ENCODE results near the gene CAMKMT. TPM values are rescaled to one million over a fixed set of nuclear protein-coding genes. Genes with fewer than 3 reads are reported as not detected.

Gene CAMKMT
- total RNA-seq, 2 donors from 2014 or later: 12.0 to 12.6 TPM

DNA sequence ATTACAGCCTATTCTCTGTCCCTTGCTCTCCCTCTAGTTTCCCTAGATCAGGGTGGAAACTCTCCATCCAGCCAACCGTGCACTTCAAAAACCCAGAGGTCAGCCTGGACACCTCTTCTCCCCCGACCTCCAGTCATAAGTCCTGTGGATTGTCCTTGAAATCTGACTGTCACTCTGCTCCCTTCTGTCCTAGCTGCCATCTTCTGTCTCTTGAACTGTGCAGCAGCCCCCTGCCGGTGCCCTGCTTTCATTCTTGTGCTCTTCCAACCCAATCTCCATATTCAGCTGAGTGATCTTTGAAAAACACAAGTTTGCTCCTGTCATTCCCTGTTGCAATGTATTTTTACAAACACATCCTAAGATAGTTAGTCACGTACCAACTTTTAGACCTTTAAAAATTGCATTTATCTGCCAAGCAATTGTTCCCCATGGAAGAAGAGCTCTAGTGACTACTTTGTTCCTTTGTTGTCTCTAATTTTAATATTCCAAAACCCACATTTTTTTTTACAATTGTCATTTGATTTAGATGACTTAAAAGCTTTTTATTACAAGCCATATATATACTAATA lies 254.3 kb downstream of the CAMKMT start:
- DNase-seq (ENCODE audit: low spot score): no peak
- intact Hi-C loops (cut with DNase I): no loop called here

- no peak for DNase-seq (ENCODE audit: low spot score)
- intact Hi-C loops (cut with DNase I): no loop called here
Measured at GRCh38 chr2:44616667-44617155, 255.0 kb downstream of the CAMKMT start.

- intact Hi-C loops (cut with DNase I): no loop called here
- no peak for DNase-seq (ENCODE audit: low spot score)
Measured at GRCh38 chr2:44618251-44619023, 256.7 kb downstream of the CAMKMT start.

- intact Hi-C loops (cut with DNase I): no loop called here
- DNase-seq (ENCODE audit: low spot score): no peak
Measured at GRCh38 chr2:44620189-44620990, 258.6 kb downstream of the CAMKMT start.

GRCh38 chr2:44623622-44624351 lies 262.0 kb downstream of the CAMKMT start:
- intact Hi-C loops (cut with DNase I): no loop called here
- no peak for DNase-seq (ENCODE audit: low spot score)

- no peak for DNase-seq (ENCODE audit: low spot score)
- intact Hi-C loops (cut with DNase I): no loop called here
Measured at GRCh38 chr2:44628297-44628696, 266.6 kb downstream of the CAMKMT start.

- DNase-seq (ENCODE audit: low spot score): no peak
- intact Hi-C loops (cut with DNase I): no loop called here
Measured at GRCh38 chr2:44632931-44633689, 271.4 kb downstream of the CAMKMT start.

DNA sequence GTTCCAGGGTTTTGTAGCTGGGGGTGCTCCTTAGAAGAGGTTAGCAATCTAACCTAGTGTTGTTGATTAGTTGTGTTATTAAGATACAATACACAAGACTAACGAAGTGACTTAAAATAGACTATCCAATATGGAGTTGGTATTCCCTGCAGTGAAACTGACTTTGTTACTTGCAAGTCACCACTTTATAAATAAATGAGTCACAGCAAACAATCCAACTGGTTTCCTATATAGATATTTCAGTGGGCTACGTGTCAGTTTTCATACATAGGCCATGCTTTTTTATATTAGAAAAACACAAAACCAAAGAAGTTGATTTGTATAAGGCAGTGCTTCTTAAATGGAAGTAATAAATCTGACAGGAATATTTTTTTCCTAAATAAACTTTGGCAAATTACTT lies 274.0 kb downstream of the CAMKMT start:
- no peak for DNase-seq (ENCODE audit: low spot score)
- intact Hi-C loops (cut with DNase I): no loop called here

GRCh38 chr2:44638649-44639048 lies 276.9 kb downstream of the CAMKMT start:
- no peak for DNase-seq (ENCODE audit: low spot score)
- intact Hi-C loops (cut with DNase I): no loop called here

DNA sequence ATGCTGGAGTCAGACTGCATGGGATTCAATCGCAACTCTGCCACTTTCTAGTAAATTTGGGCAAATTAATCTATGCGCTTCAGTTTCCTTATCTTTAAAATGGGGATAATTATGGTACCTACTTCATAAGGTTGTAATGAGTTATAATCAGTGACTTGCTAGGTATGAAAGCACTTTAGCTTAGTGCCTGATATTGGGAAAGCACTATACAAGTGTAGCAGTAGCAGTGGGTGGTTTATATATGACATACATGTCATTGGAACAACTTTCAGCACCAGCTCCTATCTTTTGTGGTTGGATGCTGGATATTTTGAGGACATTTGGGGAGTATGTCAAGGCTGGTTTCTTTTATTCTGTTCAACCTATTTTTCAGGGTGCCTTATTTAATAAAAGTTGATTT lies 277.7 kb downstream of the CAMKMT start:
- intact Hi-C loops (cut with DNase I): no loop called here
- no peak for DNase-seq (ENCODE audit: low spot score)

GRCh38 chr2:44642123-44642857 lies 280.5 kb downstream of the CAMKMT start:
- DNase-seq (ENCODE audit: low spot score): no peak
- intact Hi-C loops (cut with DNase I): no loop called here

GRCh38 chr2:44645937-44646336 lies 284.2 kb downstream of the CAMKMT start:
- DNase-seq (ENCODE audit: low spot score): no peak
- intact Hi-C loops (cut with DNase I): no loop called here

- intact Hi-C loops (cut with DNase I): no loop called here
- no peak for DNase-seq (ENCODE audit: low spot score)
Measured at GRCh38 chr2:44649381-44649780, 287.6 kb downstream of the CAMKMT start.

DNA sequence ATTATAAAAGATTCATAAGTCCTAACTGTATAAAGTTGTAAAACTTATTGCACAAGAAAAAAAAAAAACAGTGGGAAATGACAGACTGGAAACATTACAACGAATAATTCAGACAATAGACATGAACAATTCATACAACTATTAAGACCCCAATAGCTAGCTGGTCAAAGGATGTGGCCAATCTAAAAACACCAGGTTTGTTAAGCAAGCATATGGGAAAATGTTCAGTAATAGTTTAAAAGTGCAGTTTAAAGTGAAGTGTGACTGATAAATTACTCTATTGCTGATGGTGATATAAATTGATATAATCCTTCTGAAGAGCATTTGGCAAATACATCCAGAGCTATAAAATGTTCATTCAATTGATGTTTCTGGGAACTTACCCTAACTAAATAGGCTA lies 289.0 kb downstream of the CAMKMT start:
- DNase-seq (ENCODE audit: low spot score): no peak
- intact Hi-C loops (cut with DNase I): no loop called here

DNA sequence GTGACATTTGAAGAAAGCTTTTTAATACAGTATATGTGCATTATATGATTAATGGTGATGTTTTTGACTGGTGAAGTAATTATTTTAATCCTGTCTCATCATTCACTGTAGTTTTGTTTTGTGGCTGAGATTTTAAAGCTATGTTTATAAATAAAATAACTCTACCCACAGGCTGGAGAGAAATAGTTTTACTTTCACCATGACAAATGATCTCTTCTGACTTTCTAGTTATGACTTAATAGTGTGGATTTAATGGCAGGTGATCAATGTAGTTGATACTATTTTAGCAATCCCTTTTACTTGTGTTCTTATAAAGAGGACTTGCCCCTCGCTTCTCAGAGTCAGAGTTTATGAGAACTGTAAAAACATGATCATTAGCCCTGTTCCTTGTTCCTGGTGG lies 290.2 kb downstream of the CAMKMT start:
- intact Hi-C loops (cut with DNase I): no loop called here
- no peak for DNase-seq (ENCODE audit: low spot score)

DNA sequence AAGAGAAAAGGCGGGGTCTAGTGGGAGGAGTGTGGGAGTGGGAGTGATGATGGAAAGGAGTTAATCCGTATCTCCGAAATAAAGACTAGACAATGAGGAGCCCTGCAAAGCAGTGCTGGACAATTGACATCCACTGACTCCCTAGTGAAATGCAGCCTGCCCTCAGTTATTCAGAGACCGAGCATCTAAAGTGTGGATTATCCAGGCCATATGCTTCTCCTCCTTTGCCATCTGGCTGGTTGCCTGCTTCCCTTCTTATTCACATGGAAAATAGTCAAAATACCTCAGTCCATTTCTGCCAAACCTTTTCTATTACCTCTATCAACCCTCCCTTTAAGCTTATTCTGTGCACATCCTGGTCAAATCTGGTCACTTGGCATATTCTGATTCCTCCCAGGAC lies 291.0 kb downstream of the CAMKMT start:
- DNase-seq (ENCODE audit: low spot score): no peak
- intact Hi-C loops (cut with DNase I): no loop called here

DNA sequence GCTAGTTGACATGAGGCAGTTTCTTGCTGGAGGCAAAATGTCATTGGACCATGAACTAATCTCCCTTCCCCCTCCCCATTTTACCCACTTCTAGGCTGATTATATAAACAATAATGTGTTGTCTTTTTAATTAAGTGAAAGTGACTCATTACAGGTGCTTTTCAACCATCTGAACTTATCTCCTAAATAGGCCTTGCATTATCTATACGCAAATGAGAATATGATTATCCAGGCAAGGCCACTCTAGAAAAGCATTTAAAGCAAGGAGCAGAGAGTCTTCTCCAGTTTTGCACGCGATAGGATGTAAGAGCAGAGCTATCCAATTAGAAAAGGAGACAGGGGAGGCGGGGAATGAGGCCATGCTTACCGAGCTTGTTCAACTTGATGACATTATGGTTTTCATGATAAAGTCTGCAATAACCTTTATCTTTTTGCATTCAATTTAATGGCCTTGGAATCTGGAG lies 293.7 kb downstream of the CAMKMT start:
- no peak for DNase-seq (ENCODE audit: low spot score)
- intact Hi-C loops (cut with DNase I): no loop called here

- intact Hi-C loops (cut with DNase I): no loop called here
Measured at GRCh38 chr2:44656460-44656859, 294.7 kb downstream of the CAMKMT start.

More at GRCh38 chr2:44656460-44656859, 294.7 kb downstream of the CAMKMT start:
- DNase-seq (ENCODE audit: low spot score): no peak

Data from posterior vena cava (tissue), 2 donors.